ENCODE measurements around the gene ZYG11B.
"Not testable (repeated sequence)": the region's sequence is repeated elsewhere in the genome, so short reads cannot be mapped to it uniquely, and the experiment has no call there.

ZYG11B gene

DNA sequence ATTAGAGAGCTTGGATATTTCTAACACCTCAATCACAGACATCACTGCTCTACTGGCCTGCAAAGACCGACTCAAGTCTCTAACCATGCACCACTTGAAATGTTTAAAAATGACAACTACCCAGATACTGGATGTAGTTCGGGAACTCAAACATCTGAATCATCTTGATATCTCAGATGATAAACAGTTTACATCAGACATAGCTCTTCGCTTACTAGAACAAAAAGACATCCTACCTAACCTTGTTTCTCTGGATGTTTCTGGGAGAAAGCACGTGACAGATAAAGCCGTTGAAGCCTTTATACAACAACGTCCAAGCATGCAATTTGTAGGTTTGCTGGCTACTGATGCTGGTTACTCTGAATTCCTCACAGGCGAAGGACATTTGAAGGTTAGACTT is 45.1 kb downstream of the ZYG11B start:
- TF ChIP-seq EZH2phosphoT487 (IDR thresholded peaks at IDR 0.05; ENCODE audit: low read length) (no peak), EZH2 (optimal IDR thresholded peaks at IDR 0.05; ENCODE audit: low read depth, low read length) (no peak)
- TF ChIP-seq, protein P1, sequence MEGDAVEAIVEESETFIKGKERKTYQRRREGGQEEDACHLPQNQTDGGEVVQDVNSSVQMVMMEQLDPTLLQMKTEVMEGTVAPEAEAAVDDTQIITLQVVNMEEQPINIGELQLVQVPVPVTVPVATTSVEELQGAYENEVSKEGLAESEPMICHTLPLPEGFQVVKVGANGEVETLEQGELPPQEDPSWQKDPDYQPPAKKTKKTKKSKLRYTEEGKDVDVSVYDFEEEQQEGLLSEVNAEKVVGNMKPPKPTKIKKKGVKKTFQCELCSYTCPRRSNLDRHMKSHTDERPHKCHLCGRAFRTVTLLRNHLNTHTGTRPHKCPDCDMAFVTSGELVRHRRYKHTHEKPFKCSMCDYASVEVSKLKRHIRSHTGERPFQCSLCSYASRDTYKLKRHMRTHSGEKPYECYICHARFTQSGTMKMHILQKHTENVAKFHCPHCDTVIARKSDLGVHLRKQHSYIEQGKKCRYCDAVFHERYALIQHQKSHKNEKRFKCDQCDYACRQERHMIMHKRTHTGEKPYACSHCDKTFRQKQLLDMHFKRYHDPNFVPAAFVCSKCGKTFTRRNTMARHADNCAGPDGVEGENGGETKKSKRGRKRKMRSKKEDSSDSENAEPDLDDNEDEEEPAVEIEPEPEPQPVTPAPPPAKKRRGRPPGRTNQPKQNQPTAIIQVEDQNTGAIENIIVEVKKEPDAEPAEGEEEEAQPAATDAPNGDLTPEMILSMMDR (IDR thresholded peaks at IDR 0.05; ENCODE audit: low read length) = no peak
- Histone ChIP-seq H2AFZ (ENCODE audit: low read length) (no peak overlapping the region), H4K20me1 (ENCODE audit: insufficient read depth, low read length) (no peaks in the 10 kb centered on the region), H3K4me2 (ENCODE audit: low read depth, low read length) (no peak overlapping the region), H3K36me3 (replicated peaks; ENCODE audit: insufficient read depth, low read length) (no peaks in the 10 kb centered on the region), H3K27me3 (replicated peaks; ENCODE audit: insufficient read depth, low read length) (no peaks in the 10 kb centered on the region), H3K27ac (ENCODE audit: low read length) (no peak overlapping the region), H3K9me2 (replicated peaks; ENCODE audit: insufficient read depth, low read length) (no peaks in the 10 kb centered on the region), H3F3A (ENCODE audit: insufficient read depth, low read length) (no peaks in the 10 kb centered on the region), H3K4me1 (ENCODE audit: low read length) (no peaks in the 10 kb centered on the region), H3K9me3 (replicated peaks; ENCODE audit: insufficient read depth, low read length) (no peaks in the 10 kb centered on the region), H3K4me3 (ENCODE audit: low read length) (no peak overlapping the region), H3K9ac (ENCODE audit: low read length) (no peak overlapping the region), H3K79me2 (ENCODE audit: low read length) (no peaks in the 10 kb centered on the region)
- DNase-seq = no peak

DNA sequence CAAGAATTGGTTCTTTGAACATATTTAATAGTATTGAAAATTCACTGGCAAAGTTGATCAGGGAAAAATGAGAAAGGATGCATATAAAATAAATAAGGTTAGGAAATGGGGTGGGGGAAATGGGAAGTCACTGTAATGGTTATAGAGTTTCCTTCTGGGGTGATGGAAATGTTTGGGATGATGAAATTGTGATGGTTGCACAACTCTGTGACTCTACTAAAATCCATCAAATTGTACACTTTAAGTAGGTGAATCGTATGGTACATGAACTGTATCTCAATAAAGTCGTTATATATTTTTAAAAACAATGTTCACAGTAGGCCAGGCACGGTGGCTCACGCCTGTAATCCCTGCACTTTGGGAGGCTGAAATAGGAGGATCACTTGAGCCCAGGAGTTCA is 59.9 kb downstream of the ZYG11B start:
- no peaks in the 10 kb centered on the region for H3K36me3 ChIP-seq (replicated peaks; ENCODE audit: insufficient read depth, low read length)
- H3K4me2 ChIP-seq (ENCODE audit: low read depth, low read length) = no peak overlapping the region
- no peak for DNase-seq
- H3K4me3 ChIP-seq (ENCODE audit: low read length) = no peak overlapping the region
- no peak overlapping the region for H3K27ac ChIP-seq (ENCODE audit: low read length)
- no peaks in the 10 kb centered on the region for H3F3A ChIP-seq (ENCODE audit: insufficient read depth, low read length)
- no peak overlapping the region for H3K9ac ChIP-seq (ENCODE audit: low read length)
- H2AFZ ChIP-seq (ENCODE audit: low read length) = no peak overlapping the region
- H4K20me1 ChIP-seq (ENCODE audit: insufficient read depth, low read length) = no peaks in the 10 kb centered on the region
- no peaks in the 10 kb centered on the region for H3K79me2 ChIP-seq (ENCODE audit: low read length)
- no peaks in the 10 kb centered on the region for H3K9me3 ChIP-seq (replicated peaks; ENCODE audit: insufficient read depth, low read length)
- H3K4me1 ChIP-seq (ENCODE audit: low read length) = no peaks in the 10 kb centered on the region
- no peaks in the 10 kb centered on the region for H3K27me3 ChIP-seq (replicated peaks; ENCODE audit: insufficient read depth, low read length)
- no peaks in the 10 kb centered on the region for H3K9me2 ChIP-seq (replicated peaks; ENCODE audit: insufficient read depth, low read length)
- TF ChIP-seq EZH2 (optimal IDR thresholded peaks at IDR 0.05; ENCODE audit: low read depth, low read length) = no peak
- TF ChIP-seq, protein P1 (IDR thresholded peaks at IDR 0.05; ENCODE audit: low read length) = no peak
- no peak for TF ChIP-seq EZH2phosphoT487 (IDR thresholded peaks at IDR 0.05; ENCODE audit: low read length)

DNA sequence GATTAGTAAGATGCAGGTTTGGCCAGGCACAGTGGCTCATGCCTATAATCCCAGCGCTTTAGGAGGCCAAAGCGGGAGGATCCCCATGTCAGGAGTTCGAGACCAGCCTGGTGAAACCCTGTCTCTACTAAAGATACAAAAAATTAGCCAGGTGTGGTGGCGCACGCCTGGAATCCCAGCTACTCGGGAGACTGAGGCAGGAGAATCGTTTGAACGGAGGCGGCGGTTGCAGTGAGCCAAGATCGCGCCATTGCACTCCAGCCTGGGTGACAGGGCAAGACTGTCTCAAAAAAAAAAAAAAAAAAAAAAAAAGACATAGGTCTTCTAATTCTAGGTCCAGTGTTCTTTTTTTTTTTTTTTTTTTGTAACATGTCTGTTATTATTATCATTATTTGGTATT is 64.2 kb downstream of the ZYG11B start:
- H3K4me3 ChIP-seq (ENCODE audit: low read length); H3K9ac ChIP-seq (ENCODE audit: low read length); H3K4me2 ChIP-seq (ENCODE audit: low read depth, low read length); H3K36me3 ChIP-seq (replicated peaks; ENCODE audit: insufficient read depth, low read length); H3K9me2 ChIP-seq (replicated peaks; ENCODE audit: insufficient read depth, low read length); H2AFZ ChIP-seq (ENCODE audit: low read length); H3K9me3 ChIP-seq (replicated peaks; ENCODE audit: insufficient read depth, low read length); H3K27ac ChIP-seq (ENCODE audit: low read length); H3F3A ChIP-seq (ENCODE audit: insufficient read depth, low read length); H3K4me1 ChIP-seq (ENCODE audit: low read length); DNase-seq; H3K79me2 ChIP-seq (ENCODE audit: low read length); H4K20me1 ChIP-seq (ENCODE audit: insufficient read depth, low read length); H3K27me3 ChIP-seq (replicated peaks; ENCODE audit: insufficient read depth, low read length): not testable (repeated sequence)

DNA sequence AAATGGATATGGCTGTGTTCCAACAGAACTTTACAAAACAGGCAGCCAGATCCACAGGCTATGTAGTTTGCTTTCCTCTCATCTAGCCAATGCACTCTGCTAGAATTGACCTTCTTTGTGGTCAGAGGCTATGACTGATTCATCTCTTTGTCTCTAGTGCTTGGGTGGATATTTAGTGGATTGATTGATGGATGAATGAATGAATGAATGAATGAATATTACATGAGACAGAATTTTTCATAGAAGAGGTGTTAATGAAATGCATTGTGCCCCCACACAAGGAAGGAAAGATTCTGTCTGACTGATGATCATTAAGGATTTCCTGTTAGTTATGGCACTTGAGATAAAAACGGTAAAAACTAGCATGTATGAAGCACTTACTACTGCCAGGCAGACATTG is 65.8 kb downstream of the ZYG11B start:
- Histone ChIP-seq H2AFZ (ENCODE audit: low read length) (no peak overlapping the region), H3K4me1 (ENCODE audit: low read length) (no peaks in the 10 kb centered on the region), H3K79me2 (ENCODE audit: low read length) (no peaks in the 10 kb centered on the region), H3K9me2 (replicated peaks; ENCODE audit: insufficient read depth, low read length) (no peaks in the 10 kb centered on the region), H3K4me2 (ENCODE audit: low read depth, low read length) (no peak overlapping the region), H4K20me1 (ENCODE audit: insufficient read depth, low read length) (no peaks in the 10 kb centered on the region), H3F3A (ENCODE audit: insufficient read depth, low read length) (no peaks in the 10 kb centered on the region), H3K9ac (ENCODE audit: low read length) (no peak overlapping the region), H3K27me3 (replicated peaks; ENCODE audit: insufficient read depth, low read length) (no peaks in the 10 kb centered on the region), H3K27ac (ENCODE audit: low read length) (no peak overlapping the region), H3K36me3 (replicated peaks; ENCODE audit: insufficient read depth, low read length) (no peaks in the 10 kb centered on the region), H3K9me3 (replicated peaks; ENCODE audit: insufficient read depth, low read length) (no peaks in the 10 kb centered on the region), H3K4me3 (ENCODE audit: low read length) (no peak overlapping the region)
- DNase-seq = no peak
- TF ChIP-seq, protein P1 (IDR thresholded peaks at IDR 0.05; ENCODE audit: low read length) = no peak
- no peak for TF ChIP-seq EZH2phosphoT487 (IDR thresholded peaks at IDR 0.05; ENCODE audit: low read length)
- TF ChIP-seq EZH2 (optimal IDR thresholded peaks at IDR 0.05; ENCODE audit: low read depth, low read length) = no peak

DNA sequence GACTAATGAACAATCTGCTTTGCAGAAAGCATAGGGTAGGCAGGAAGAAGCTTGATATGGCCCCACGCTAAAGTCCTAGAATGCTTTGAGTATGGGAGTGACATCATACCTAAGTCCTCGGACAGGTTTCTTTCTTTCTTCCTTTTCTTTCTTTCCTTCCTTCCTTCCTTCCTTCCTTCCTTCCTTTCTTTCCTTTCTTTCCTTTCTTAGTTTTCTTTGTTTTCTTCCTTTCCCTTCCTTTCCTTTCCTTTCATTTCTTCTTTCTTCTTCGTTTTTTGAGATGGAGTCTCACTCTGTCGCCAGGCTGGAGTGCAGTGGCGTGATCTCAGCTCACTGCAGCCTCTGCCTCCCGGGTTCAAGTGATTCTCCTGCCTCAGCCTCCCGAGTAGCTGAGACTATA is 67.5 kb downstream of the ZYG11B start:
- not testable (repeated sequence) for H3K4me2 ChIP-seq (ENCODE audit: low read depth, low read length); H3K9me2 ChIP-seq (replicated peaks; ENCODE audit: insufficient read depth, low read length); H4K20me1 ChIP-seq (ENCODE audit: insufficient read depth, low read length); H3K27me3 ChIP-seq (replicated peaks; ENCODE audit: insufficient read depth, low read length); DNase-seq; H3K79me2 ChIP-seq (ENCODE audit: low read length); H2AFZ ChIP-seq (ENCODE audit: low read length); H3K36me3 ChIP-seq (replicated peaks; ENCODE audit: insufficient read depth, low read length); H3K9me3 ChIP-seq (replicated peaks; ENCODE audit: insufficient read depth, low read length); H3F3A ChIP-seq (ENCODE audit: insufficient read depth, low read length); H3K27ac ChIP-seq (ENCODE audit: low read length); H3K4me1 ChIP-seq (ENCODE audit: low read length); H3K4me3 ChIP-seq (ENCODE audit: low read length); H3K9ac ChIP-seq (ENCODE audit: low read length)
